ENCODE data around the gene OTOS.

The OTOS gene

GRCh38 chr2:240136013-240136670 is 4.3 kb downstream of the OTOS start, which contains the start of gene COPS9:
TSS of gene COPS9 (minus strand) at chr2:240136305. CDS start at chr2:240136284, 21 bp downstream.
- peak; percentile 97 for DNase-seq (ENCODE audit: low spot score)
- in situ Hi-C loops (cut with MboI; ENCODE audit: low sequenced_read_pairs, unreplicated experiment) = loop anchor here (5.0 kb wide), 1 partner anchor 79 kb away; no protein-coding TSS in a partner anchor
- TF ChIP-seq, protein P1, sequence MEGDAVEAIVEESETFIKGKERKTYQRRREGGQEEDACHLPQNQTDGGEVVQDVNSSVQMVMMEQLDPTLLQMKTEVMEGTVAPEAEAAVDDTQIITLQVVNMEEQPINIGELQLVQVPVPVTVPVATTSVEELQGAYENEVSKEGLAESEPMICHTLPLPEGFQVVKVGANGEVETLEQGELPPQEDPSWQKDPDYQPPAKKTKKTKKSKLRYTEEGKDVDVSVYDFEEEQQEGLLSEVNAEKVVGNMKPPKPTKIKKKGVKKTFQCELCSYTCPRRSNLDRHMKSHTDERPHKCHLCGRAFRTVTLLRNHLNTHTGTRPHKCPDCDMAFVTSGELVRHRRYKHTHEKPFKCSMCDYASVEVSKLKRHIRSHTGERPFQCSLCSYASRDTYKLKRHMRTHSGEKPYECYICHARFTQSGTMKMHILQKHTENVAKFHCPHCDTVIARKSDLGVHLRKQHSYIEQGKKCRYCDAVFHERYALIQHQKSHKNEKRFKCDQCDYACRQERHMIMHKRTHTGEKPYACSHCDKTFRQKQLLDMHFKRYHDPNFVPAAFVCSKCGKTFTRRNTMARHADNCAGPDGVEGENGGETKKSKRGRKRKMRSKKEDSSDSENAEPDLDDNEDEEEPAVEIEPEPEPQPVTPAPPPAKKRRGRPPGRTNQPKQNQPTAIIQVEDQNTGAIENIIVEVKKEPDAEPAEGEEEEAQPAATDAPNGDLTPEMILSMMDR (IDR thresholded peaks at IDR 0.05; ENCODE audit: borderline replicate concordance, control extremely low read depth, extremely low read depth, insufficient read depth, missing control alignments) = no peak

- in situ Hi-C loops (cut with MboI; ENCODE audit: low sequenced_read_pairs, unreplicated experiment) = loop anchor here (5.0 kb wide), 1 partner anchor 78 kb away; no protein-coding TSS in a partner anchor
- TF ChIP-seq, protein P1 (IDR thresholded peaks at IDR 0.05; ENCODE audit: borderline replicate concordance, control extremely low read depth, extremely low read depth, insufficient read depth, missing control alignments) = no peak
- DNase-seq (ENCODE audit: low spot score) = no peak
Observed at GRCh38 chr2:240135706-240136012, 4.8 kb downstream of the OTOS start.

GRCh38 chr2:240134956-240135520 is 5.4 kb downstream of the OTOS start:
- in situ Hi-C loops (cut with MboI; ENCODE audit: low sequenced_read_pairs, unreplicated experiment) = loop anchor here (5.0 kb wide), 1 partner anchor 78 kb away; no protein-coding TSS in a partner anchor
- no peak for DNase-seq (ENCODE audit: low spot score)
- TF ChIP-seq, protein P1 (IDR thresholded peaks at IDR 0.05; ENCODE audit: borderline replicate concordance, control extremely low read depth, extremely low read depth, insufficient read depth, missing control alignments) = no peak

DNA sequence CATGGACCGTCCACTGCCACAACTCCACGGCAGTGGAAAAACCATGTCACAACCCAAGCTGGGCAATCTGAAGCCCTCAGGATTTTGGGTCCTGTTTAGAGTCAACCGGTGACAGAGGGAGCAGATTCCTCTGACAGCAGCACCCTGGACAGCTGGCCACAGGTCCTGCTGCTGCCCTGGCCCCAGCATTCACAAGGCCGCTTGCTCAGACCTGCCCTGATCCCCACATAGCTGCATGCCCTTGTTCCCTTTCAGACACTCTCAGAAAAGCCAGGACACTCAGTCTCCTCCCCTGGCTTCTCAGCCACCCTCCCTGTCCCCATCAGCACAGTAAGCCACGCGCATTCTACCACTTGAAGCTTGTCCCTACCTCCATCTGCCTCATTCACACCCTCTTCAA is 6.0 kb downstream of the OTOS start:
- DNase-seq (ENCODE audit: low spot score) = no peak
- in situ Hi-C loops (cut with MboI; ENCODE audit: low sequenced_read_pairs, unreplicated experiment) = no loop called here
- TF ChIP-seq, protein P1 (IDR thresholded peaks at IDR 0.05; ENCODE audit: borderline replicate concordance, control extremely low read depth, extremely low read depth, insufficient read depth, missing control alignments) = no peak

DNA sequence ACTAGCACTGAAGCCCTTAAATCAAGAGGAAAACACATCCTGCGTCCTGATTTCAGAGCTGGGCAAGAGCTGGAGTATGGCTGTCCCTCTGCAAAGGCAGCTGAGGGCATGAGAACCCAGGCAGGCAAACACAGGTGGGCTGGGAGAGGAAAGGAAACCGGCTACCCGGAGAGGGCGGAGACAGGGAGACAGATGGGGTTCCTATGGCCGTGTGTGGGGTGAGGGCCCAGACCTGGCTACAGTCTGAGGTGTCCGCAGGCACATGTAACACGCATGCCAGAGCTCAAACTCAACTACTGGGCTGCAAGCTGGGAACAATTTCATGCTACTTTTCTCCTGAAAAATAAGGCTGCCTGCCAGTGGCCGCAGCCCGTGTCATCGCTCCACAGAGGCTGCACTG is 7.1 kb downstream of the OTOS start:
- in situ Hi-C loops (cut with MboI; ENCODE audit: low sequenced_read_pairs, unreplicated experiment) = no loop called here
- TF ChIP-seq, protein P1 (IDR thresholded peaks at IDR 0.05; ENCODE audit: borderline replicate concordance, control extremely low read depth, extremely low read depth, insufficient read depth, missing control alignments) = no peak
- no peak for DNase-seq (ENCODE audit: low spot score)

- TF ChIP-seq, protein P1 (IDR thresholded peaks at IDR 0.05; ENCODE audit: borderline replicate concordance, control extremely low read depth, extremely low read depth, insufficient read depth, missing control alignments) = no peak
- no peak for DNase-seq (ENCODE audit: low spot score)
- in situ Hi-C loops (cut with MboI; ENCODE audit: low sequenced_read_pairs, unreplicated experiment) = no loop called here
Observed at GRCh38 chr2:240132651-240132980, 7.8 kb downstream of the OTOS start.
